SJCRH30 (cell line): ENCODE data around the gene SPPL2A. TPM values are rescaled to one million over a fixed set of nuclear protein-coding genes. Genes with fewer than 3 reads are reported as not detected.
"Not testable (repeated sequence)": the region's sequence is repeated elsewhere in the genome, so short reads cannot be mapped to it uniquely, and the experiment has no call there.

Experiments
- DNase-seq, 2 experiments: peaks; one replicate each; pipeline ENCODE4 v3.0.0-alpha.2; 2015 to 2020
- H3K27ac ChIP-seq: fragments of 250-450 bp; sonication (Bioruptor Pico); 2 replicates; pipeline ENCODE4 v1.5.1; 2020; ENCODE audit warnings: mild to moderate bottlenecking, moderate library complexity
- H3K27me3 ChIP-seq: fragments of 250-450 bp; sonication (Bioruptor Pico); 2 replicates; pipeline ENCODE4 v1.5.1; 2020; ENCODE audit warnings: mild to moderate bottlenecking, moderate library complexity
- H3K36me3 ChIP-seq: fragments of 250-450 bp; sonication (Bioruptor Pico); 2 replicates; pipeline ENCODE4 v1.5.1; 2020; ENCODE audit warnings: mild to moderate bottlenecking, moderate library complexity
- H3K4me1 ChIP-seq: fragments of 250-450 bp; sonication (Bioruptor Pico); 2 replicates; pipeline ENCODE4 v1.5.1; 2020; ENCODE audit warnings: mild to moderate bottlenecking, moderate library complexity
- H3K4me3 ChIP-seq: fragments of 250-450 bp; sonication (Bioruptor Pico); 2 replicates; pipeline ENCODE4 v1.5.1; 2020; ENCODE audit warnings: mild to moderate bottlenecking, moderate library complexity
- H3K9me3 ChIP-seq: fragments of 250-450 bp; sonication (Bioruptor Pico); replicated peaks from 2 replicates; pipeline ENCODE4 v1.5.1; 2020; ENCODE audit warnings: mild to moderate bottlenecking, moderate library complexity
- total RNA-seq: library from RNA; depleted of rRNA; stranded (reverse); fragments of >200 nt; shearing (Covaris generic); gene quantifications from 2 replicates; pipeline ENCODE4 v1.2.3, GENCODE V29; 2014; rRNA removed

Gene SPPL2A, protein sequence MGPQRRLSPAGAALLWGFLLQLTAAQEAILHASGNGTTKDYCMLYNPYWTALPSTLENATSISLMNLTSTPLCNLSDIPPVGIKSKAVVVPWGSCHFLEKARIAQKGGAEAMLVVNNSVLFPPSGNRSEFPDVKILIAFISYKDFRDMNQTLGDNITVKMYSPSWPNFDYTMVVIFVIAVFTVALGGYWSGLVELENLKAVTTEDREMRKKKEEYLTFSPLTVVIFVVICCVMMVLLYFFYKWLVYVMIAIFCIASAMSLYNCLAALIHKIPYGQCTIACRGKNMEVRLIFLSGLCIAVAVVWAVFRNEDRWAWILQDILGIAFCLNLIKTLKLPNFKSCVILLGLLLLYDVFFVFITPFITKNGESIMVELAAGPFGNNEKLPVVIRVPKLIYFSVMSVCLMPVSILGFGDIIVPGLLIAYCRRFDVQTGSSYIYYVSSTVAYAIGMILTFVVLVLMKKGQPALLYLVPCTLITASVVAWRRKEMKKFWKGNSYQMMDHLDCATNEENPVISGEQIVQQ
- 39.1 and 39.3 TPM in 2 replicates for total RNA-seq

DNA sequence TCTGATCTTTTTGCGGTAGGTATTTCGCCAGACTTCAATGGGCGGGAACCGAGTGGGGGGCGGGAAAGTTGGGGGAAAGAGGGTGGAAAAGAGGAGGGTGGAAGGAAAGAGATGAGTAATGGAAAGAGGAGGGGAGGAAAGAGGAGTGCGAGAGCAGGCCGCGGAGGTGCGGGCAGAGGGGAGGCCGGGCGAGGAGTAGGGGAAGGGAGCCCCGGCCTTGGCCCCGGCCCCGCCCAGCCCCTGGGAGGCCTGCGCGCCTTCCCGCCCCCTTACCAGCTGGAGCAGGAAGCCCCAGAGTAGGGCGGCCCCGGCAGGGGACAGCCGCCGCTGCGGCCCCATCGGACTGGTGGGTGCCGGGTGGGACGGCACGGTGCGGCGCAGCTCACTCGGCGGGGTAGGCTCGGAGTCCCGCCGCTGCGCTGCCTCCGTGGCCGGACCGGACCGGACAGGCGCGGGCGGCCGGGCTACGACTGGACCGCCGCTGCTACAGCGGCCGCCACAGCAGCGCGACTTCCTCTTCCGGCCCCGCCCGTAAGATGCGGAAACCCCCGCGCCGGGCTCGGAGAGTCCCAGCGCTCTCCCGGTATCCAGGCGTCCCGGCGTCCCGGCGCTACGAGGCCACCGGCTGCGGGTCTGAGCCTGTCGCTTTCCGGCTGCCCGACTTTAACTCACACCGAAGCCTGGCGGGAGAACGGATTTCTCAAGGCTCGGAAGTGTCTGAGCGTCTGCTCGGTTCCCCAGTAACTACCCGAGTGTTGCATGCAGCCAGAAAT, at the start of gene SPPL2A:
Gene SPPL2A, minus strand, starts transcription at position 512 of the 773 bp plus-strand sequence. Its CDS starts 173 bp downstream, at position 339.
- Histone ChIP-seq H3K27ac (peak within 1 kb of the TSS; percentile 79), H3K9me3 (no peaks in the 10 kb centered on the region), H3K4me3 (peak within 1 kb of the TSS; percentile 98), H3K36me3 (no peaks in the 10 kb centered on the region), H3K27me3 (no peaks in the 10 kb centered on the region), H3K4me1 (0 out of 2 replicates have a peak, but pooled peaks cover 2% of the 10 kb centered on the region)
- peak; percentile 87 to 90 for DNase-seq

DNA sequence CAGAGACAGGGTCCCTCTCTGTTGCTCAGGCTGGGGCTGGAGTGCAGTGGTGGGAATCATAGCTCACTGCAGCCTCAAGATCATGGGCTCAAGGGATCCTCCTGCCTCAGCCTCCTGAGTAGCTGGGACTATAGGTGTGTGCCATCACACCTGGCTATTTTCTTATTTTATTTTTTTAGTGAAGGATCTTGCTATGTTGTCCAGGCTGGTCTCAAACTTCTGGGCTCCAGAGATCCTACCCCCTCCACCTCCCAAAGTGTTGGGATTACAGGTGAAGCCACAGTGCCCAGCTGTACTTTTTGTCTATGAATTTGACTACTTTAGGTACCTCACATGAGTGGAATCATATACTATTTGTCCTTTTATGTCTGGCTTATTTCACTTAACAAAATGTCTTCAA, 49.1 kb upstream of the SPPL2A start:
- Histone ChIP-seq H3K9me3 (no peaks in the 10 kb centered on the region), H3K27ac (no peak overlapping the region), H3K36me3 (no peaks in the 10 kb centered on the region), H3K4me1 (0 out of 2 replicates have a peak, but pooled peaks cover 4% of the 10 kb centered on the region), H3K27me3 (no peaks in the 10 kb centered on the region), H3K4me3 (no peak overlapping the region)
- DNase-seq = no peak

DNA sequence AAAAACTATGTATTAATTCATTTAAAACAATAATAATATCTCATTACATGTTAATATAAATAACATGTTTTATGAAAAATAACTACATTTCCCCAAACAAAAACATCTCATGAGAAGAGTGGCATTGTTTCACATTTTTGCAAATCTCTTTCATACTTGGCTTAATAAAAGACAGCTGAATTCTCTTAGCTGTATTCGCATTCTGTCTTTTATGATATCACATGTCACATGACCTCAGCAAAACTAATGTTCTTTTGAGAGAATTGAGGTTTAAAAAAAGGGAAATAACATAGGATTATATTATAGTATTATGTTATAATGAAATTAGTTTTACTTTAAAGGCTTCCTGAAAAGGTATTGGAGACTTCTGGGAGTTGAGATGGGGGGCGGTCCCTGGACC, 48.4 kb upstream of the SPPL2A start:
- Histone ChIP-seq H3K27me3 (no peaks in the 10 kb centered on the region), H3K36me3 (no peaks in the 10 kb centered on the region), H3K4me1 (0 out of 2 replicates have a peak, but pooled peaks cover 4% of the 10 kb centered on the region), H3K4me3 (no peak overlapping the region), H3K9me3 (no peaks in the 10 kb centered on the region), H3K27ac (no peak overlapping the region)
- peak in 1 of 2 experiments; percentile 22 for DNase-seq

DNA sequence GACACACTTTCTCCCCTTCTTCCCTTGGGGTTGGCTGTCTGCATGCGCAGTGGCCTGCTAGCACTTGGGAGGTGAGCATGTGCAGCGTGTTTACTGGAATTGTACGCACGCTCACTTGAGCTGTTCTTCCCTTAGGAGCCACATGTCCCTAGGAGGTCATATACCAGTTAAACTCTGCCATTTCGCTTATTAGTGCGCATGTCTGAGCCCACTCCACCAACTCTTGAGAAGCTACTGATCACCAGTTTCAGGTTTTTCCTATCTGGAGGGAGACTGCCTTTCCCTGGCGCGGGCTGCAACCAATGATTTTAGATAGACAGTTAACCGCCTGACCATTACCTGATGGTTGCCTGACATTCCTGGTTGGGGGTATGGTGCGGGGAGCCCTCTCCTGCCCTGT, 47.6 kb upstream of the SPPL2A start:
- Histone ChIP-seq H3K4me3 (no peak overlapping the region), H3K4me1 (0 out of 2 replicates have a peak, but pooled peaks cover 4% of the 10 kb centered on the region), H3K9me3 (no peaks in the 10 kb centered on the region), H3K27me3 (no peaks in the 10 kb centered on the region), H3K27ac (no peak overlapping the region), H3K36me3 (no peaks in the 10 kb centered on the region)
- no peak for DNase-seq

DNA sequence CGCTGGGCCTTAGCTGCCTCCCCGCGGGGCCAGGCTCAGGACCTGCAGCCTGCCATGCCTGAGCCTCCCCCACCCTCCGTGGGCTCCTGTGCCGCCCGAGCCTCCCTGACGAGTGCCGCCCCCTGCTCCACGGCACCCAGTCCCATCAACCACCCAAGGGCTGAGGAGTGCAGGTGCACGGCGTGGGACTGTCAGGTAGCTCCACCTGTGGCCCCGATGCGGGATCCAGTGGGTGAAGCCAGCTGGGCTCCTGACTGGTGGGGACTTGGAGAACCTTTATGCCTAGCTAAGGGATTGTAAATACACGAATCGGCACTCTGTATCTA, 46.6 kb upstream of the SPPL2A start:
- DNase-seq, H3K27ac ChIP-seq, H3K36me3 ChIP-seq: not testable (repeated sequence)

DNA sequence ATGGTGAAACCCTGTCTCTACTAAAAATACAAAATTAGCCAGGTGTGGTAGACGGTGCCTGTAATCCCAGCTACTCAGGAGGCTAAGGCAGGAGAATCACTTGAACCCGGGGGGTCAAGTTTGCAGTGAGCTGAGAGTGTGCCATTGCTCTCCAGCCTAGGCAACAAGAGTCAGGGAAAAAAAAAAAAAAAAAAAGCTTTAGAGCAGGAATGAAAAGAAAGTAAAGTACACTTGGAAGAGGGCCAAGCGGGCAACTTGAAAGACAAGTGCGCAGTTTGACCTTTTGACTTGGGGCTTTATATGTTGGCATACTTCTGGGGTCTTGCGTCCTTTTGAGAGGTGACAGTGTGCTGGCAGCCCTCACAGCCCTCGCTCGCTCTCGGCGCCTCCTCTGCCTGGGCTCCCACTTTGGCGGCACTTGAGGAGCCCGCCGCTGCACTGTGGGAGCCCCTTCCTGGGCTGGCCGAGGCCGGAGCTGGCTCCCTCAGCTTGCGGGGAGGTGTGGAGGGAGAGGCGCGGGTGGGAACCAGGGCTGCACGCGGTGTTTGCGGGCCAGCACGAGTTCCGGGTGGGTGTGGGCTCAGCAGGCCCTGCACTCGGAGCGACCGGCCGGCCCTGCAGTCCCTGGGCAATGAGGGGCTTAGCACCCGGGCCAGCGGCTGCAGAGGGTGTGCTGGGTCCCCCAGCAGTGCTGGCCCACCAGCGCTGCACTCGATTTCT, 46.1 kb upstream of the SPPL2A start:
- H3K27me3 ChIP-seq, DNase-seq, H3K4me1 ChIP-seq, H3K9me3 ChIP-seq, H3K4me3 ChIP-seq, H3K36me3 ChIP-seq, H3K27ac ChIP-seq: not testable (repeated sequence)

More for the DNA sequence above, 46.6 kb upstream of the SPPL2A start:
- not testable (repeated sequence) for H3K4me1 ChIP-seq, H3K27me3 ChIP-seq, H3K9me3 ChIP-seq, H3K4me3 ChIP-seq

DNA sequence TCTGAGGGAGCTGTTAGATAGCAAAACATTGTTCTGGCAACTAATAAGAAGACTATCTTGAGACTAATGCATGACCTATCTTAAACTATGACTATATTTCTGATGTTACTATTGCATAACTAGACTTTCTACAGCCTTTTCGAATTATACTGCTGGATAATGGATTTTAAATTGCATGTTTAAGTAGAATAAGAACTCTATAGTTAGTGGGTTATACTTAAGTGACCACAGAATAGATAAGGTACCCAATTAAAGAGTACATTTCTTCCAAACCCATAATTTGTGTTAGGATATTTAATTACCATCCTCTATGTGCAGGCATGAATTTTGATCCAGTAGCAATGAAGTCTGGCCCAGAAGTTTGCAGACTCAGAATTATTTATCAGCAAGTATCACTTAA, 44.6 kb upstream of the SPPL2A start:
- Histone ChIP-seq H3K27ac (no peak overlapping the region), H3K27me3 (no peaks in the 10 kb centered on the region), H3K9me3 (no peaks in the 10 kb centered on the region), H3K4me3 (no peak overlapping the region), H3K4me1 (0 out of 2 replicates have a peak, but pooled peaks cover 4% of the 10 kb centered on the region), H3K36me3 (no peaks in the 10 kb centered on the region)
- no peak for DNase-seq

DNA sequence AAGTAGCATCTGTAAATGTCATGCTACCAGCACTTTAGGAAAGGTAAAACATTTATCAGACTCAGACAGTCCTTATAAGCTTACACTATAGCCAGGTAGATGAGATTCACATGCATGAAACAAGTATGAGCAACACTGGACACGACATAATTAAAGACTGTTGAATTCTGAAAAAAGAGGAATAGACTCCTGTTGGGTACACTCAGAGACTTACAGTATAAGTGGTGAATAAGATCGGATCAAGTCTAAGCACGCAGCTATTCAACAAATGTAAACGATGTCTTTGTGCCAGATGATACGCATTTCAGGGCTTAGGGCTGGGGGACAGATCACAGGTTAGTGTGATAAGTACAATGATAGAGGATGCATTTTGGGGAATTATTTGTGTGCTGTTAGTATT, 43.2 kb upstream of the SPPL2A start:
- Histone ChIP-seq H3K36me3 (no peaks in the 10 kb centered on the region), H3K9me3 (no peaks in the 10 kb centered on the region), H3K27ac (no peak overlapping the region), H3K4me3 (no peak overlapping the region), H3K27me3 (no peaks in the 10 kb centered on the region), H3K4me1 (no peaks in the 10 kb centered on the region; the same call in 1 of the 2 replicates)
- no peak for DNase-seq

DNA sequence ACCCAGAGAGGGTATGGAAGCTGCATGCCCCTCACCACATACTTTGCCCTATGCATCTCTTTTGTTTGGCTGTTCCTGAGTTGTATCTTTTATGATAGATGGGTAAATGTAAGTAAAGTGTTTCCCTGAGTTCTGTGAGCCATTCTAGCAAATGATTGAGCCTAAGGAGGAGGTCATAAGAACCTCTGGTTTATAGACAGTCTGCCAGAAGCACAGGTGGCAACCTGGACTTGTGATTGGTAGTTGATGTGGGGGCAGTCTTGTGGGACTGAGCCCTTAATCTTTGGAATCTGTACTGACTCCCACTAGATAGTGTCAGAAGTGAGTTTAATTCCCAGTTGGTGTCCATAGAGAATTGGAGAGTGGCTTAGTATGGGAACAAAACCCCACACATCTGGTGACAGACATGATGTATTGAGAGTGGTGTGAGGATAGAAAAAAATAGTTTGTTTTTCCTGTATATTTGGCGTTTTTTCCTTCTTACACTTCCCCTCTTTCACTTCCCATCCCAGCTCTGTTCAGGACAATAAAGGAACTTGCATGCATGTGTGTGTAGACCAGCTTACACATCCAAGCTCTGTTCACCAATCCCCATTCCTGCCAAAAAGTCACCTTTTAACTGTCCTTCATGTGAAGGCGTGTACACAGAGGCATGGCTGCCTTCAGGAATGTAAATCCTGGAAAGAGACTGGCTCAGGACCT, 38.1 kb upstream of the SPPL2A start:
- Histone ChIP-seq H3K4me1 (no peaks in the 10 kb centered on the region; the same call in 1 of the 2 replicates), H3K36me3 (no peaks in the 10 kb centered on the region), H3K27me3 (no peaks in the 10 kb centered on the region), H3K4me3 (no peak overlapping the region), H3K9me3 (no peaks in the 10 kb centered on the region), H3K27ac (no peak overlapping the region)
- DNase-seq = peak in 1 of 2 experiments; percentile 24

DNA sequence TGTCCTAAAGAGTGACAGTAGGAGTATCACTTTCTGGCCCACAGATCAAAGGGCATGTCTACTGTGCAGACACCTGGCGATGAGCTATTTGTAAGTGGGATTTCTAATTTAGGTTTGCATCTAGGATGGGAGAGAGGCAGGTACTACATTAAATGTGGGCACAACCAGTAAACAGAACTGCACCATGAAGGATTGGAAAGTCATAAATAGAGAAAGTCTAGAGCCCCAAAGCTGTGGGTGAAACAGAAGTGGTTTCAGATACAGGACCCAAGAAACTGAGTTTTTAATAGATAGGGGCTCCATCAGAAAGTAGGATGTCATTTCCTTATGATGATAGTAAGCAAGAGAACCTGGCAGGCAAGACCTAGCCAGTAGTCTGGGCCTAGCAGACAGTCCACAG, 35.2 kb upstream of the SPPL2A start:
- Histone ChIP-seq H3K4me3 (no peak overlapping the region), H3K4me1 (no peaks in the 10 kb centered on the region; the same call in 1 of the 2 replicates), H3K9me3 (no peaks in the 10 kb centered on the region), H3K36me3 (no peaks in the 10 kb centered on the region), H3K27ac (no peak overlapping the region), H3K27me3 (no peaks in the 10 kb centered on the region)
- DNase-seq = no peak

DNA sequence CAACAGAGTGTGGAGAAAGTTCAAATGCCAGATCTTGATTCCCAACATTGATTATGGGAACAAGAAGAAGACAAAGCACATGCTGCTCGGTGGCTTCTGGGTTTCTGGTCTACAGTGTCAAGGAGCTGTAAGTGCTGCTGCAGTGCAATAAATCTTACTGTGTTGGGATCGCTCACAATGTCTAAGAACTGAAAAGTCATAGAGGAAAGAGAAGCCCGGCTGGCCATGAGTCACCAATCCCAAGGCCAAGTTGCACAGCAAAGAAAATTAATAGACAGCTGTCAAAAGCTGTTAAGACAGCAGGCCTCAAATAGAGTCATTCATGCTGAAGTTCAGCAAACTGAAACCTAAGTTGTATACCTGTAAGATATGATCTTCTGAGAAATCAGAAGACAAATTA, 33.2 kb upstream of the SPPL2A start:
- H3K36me3 ChIP-seq = no peaks in the 10 kb centered on the region
- no peak overlapping the region for H3K27ac ChIP-seq
- H3K4me3 ChIP-seq = no peak overlapping the region
- no peaks in the 10 kb centered on the region; the same call in 1 of the 2 replicates for H3K4me1 ChIP-seq
- DNase-seq = no peak
- no peaks in the 10 kb centered on the region for H3K27me3 ChIP-seq
- H3K9me3 ChIP-seq = no peaks in the 10 kb centered on the region

DNA sequence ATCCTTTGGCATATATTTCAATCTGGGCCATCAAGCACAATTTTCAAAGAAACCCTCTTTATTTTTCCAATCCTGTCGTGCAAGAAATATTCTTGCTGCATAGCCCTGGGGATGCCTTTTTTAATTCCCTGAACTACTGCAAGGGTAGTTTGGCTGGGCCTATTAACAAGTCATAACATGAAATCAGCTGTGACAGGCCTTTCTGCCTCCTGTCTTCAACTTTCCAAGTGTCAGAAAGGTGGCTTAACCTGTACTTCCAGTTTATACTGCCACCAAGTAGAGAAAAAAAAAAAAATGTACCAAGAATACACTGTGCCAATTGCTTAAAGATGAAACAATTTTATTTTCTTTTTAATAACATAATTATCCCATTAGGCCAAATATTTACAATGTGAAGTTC, 32.4 kb upstream of the SPPL2A start:
- H3K9me3 ChIP-seq = no peaks in the 10 kb centered on the region

DNA sequence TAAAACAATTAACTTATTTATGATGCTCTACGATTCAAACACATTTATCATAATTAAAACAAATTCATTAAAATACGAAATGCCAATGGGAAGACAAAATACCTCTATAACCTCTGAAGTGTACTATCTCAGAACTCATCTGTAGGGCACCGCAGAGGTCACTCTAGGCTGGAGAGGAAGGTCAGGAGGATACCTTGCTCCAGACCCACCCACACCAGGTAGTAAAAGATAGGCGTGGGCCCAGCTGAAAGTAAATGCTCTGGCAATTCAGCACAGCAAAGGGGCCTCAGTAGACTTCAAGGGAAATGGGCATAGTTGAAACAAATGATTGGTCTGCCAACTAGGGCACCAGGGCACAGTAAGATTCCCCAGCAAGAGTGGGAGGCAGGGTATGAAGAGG, 26.0 kb upstream of the SPPL2A start:
- Histone ChIP-seq H3K4me1 (no peaks in the 10 kb centered on the region), H3K36me3 (no peaks in the 10 kb centered on the region), H3K4me3 (no peak overlapping the region), H3K9me3 (no peaks in the 10 kb centered on the region), H3K27ac (no peak overlapping the region), H3K27me3 (no peaks in the 10 kb centered on the region)
- DNase-seq = no peak

More for the DNA sequence above, 32.4 kb upstream of the SPPL2A start:
- Histone ChIP-seq H3K27me3 (no peaks in the 10 kb centered on the region), H3K4me3 (no peak overlapping the region), H3K27ac (no peak overlapping the region), H3K4me1 (no peaks in the 10 kb centered on the region), H3K36me3 (no peaks in the 10 kb centered on the region)
- DNase-seq = no peak

DNA sequence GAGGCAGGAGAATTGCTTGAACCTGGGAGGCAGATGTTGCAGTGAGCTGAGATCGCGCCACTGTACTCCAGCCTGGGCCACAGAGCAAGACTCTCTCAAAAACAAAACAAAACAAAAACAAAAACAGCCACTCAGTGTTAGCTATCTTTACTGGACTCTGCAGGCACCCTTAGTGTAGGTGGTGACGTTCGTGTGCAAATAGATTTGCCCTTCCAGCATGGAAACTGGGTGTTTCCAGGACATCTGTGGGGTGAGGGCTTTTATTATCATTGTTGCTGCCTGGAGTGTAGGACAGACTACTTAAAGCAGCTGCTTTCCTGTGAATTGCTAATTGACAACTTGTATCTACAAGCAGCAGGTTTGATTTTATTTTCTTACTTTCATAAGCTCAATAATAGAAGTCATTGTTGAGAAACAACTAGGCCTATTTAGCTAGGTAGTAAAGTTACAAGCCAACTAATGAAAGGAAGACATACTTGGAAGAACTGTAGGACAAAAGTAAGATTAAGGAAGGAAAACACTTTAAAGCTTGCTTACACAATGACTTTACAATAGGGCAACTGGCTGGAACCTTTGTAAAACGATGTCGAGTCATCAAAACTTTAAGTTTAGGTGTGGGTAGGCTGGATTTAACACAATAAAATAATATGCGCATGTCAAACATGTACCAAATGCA, 25.4 kb upstream of the SPPL2A start:
- H3K27me3 ChIP-seq = no peaks in the 10 kb centered on the region
- H3K4me1 ChIP-seq = no peaks in the 10 kb centered on the region
- no peaks in the 10 kb centered on the region for H3K9me3 ChIP-seq
- no peak overlapping the region for H3K4me3 ChIP-seq
- DNase-seq = no peak
- H3K27ac ChIP-seq = no peak overlapping the region
- no peaks in the 10 kb centered on the region for H3K36me3 ChIP-seq
